Tibial nerve (tissue), 4 donors: Measurements from ENCODE around the gene GADD45G. TPM values are rescaled to one million over a fixed set of nuclear protein-coding genes. Genes with fewer than 3 reads are reported as not detected.

Experiments used
- DNase-seq, 2 donors: peaks; one replicate each; pipeline ENCODE4 v3.0.0-alpha.2; 2019; ENCODE audit warnings: low spot score in 2 of 2
- H3K27ac ChIP-seq, 4 donors: fragments of 200-600 bp; sonication (generic) in 3 of 4; one replicate each; pipeline ENCODE4 v1.5.1; 2017 to 2019; ENCODE audit warnings: mild to moderate bottlenecking in 1 of 4
- H3K27me3 ChIP-seq, 2 donors: fragments of 200-600 bp; sonication (generic) in 1 of 2; one replicate each; pipeline versions ENCODE4 v1.5.1 to v1.6.0; 2017 to 2019
- H3K36me3 ChIP-seq, 3 donors: fragments of 200-600 bp; sonication (generic); one replicate each; pipeline ENCODE4 v1.5.1; 2018 to 2019
- H3K4me1 ChIP-seq, 4 donors: fragments of 200-600 bp; sonication (generic) in 3 of 4; one replicate each; pipeline ENCODE4 v1.5.1; 2017 to 2019
- H3K4me3 ChIP-seq, 4 donors: fragments of 200-600 bp; sonication (generic) in 3 of 4; one replicate each; pipeline ENCODE4 v1.5.1; 2017 to 2019; ENCODE audit warnings: mild to moderate bottlenecking in 1 of 4, moderate library complexity in 1 of 4
- H3K9me3 ChIP-seq, 4 donors: fragments of 200-600 bp; sonication (generic) in 3 of 4; one replicate each; pipeline ENCODE4 v1.5.1; 2017 to 2019
- CTCF ChIP-seq, 5 experiments: fragments of 200-600 bp in 3 of 5; fragments of 450-650 bp in 2 of 5; sonication (generic) in 3 of 5; IDR thresholded peaks; one replicate each; pipeline ENCODE4 v1.5.1; 2016 to 2019; ENCODE audit warnings: antibody characterized with exemption in 5 of 5, mild to moderate bottlenecking in 3 of 5, moderate library complexity in 2 of 5
- EP300 ChIP-seq, 2 donors: sonication (generic); formaldehyde crosslinking; IDR thresholded peaks; one replicate each; pipeline ENCODE4 v1.6.1; 2017; ENCODE audit warnings: antibody characterized with exemption in 2 of 2, mild to moderate bottlenecking in 1 of 2
- POLR2A ChIP-seq, 2 donors: fragments of 450-650 bp; IDR thresholded peaks; one replicate each; pipeline ENCODE4 v1.6.1; 2017; ENCODE audit warnings: antibody characterized with exemption in 2 of 2, mild to moderate bottlenecking in 2 of 2, moderate library complexity in 2 of 2
- WGBS, 2 donors: methylation state at CpG; one replicate each; pipeline ENCODE4 v1.1.5; 2018; 5-methylcytosine and 5-hydroxymethylcytosine counted together
- total RNA-seq, 4 donors: library from RNA; depleted of rRNA; stranded (reverse); fragments of >200 nt; gene quantifications; one replicate each; pipeline ENCODE4 v1.1.0, GENCODE V29; 2016

The GADD45G gene
- total RNA-seq, 4 donors from 2014 or later: 5.7 to 45.8 (median 26.8) TPM

- Histone ChIP-seq H3K4me3 (no peak overlapping the region), H3K27me3 (no peaks in the 10 kb centered on the region), H3K36me3 (no peaks in the 10 kb centered on the region), H3K27ac (no peak overlapping the region), H3K9me3 (no peaks in the 10 kb centered on the region), H3K4me1 (peaks cover 0 to 23% (median 2%) of the 10 kb centered on the region in 4 donors)
- TF ChIP-seq CTCF (IDR thresholded peaks at IDR 0.05): no peak
- no peak for TF ChIP-seq EP300 (IDR thresholded peaks at IDR 0.05)
- TF ChIP-seq POLR2A (IDR thresholded peaks at IDR 0.05): no peak
- no peak for DNase-seq
- WGBS, 2 donors: 89 to 97% methylated on average over 2 to 3 of the region's 3 CpGs
These were observed 14.8 kb downstream of the GADD45G start for GRCh38 chr9:89619424-89620138.

GRCh38 chr9:89621031-89621430 lies 16.2 kb downstream of the GADD45G start:
- H3K9me3 ChIP-seq: no peaks in the 10 kb centered on the region
- H3K27ac ChIP-seq: no peak overlapping the region
- TF ChIP-seq CTCF (IDR thresholded peaks at IDR 0.05) (no peak), POLR2A (IDR thresholded peaks at IDR 0.05) (no peak), EP300 (IDR thresholded peaks at IDR 0.05) (no peak)
- WGBS, 2 donors: 88 to 94% methylated on average over 6 of the region's 6 CpGs
- H3K27me3 ChIP-seq: no peaks in the 10 kb centered on the region
- peaks cover 0 to 25% (median 2%) of the 10 kb centered on the region in 4 donors for H3K4me1 ChIP-seq
- H3K36me3 ChIP-seq: no peaks in the 10 kb centered on the region
- no peak for DNase-seq
- no peak overlapping the region for H3K4me3 ChIP-seq

GRCh38 chr9:89621676-89622075 lies 16.9 kb downstream of the GADD45G start:
- Histone ChIP-seq H3K27me3 (no peaks in the 10 kb centered on the region), H3K4me1 (peaks cover 0 to 31% (median 2%) of the 10 kb centered on the region in 4 donors), H3K27ac (no peak overlapping the region), H3K4me3 (no peak overlapping the region), H3K9me3 (no peaks in the 10 kb centered on the region), H3K36me3 (no peaks in the 10 kb centered on the region)
- TF ChIP-seq EP300 (IDR thresholded peaks at IDR 0.05) (no peak), CTCF (IDR thresholded peaks at IDR 0.05) (no peak), POLR2A (IDR thresholded peaks at IDR 0.05) (no peak)
- peak in 1 of 2 donors; percentile 23 for DNase-seq
- 83 to 91% methylated on average over 4 of the region's 4 CpGs for WGBS, 2 donors

GRCh38 chr9:89622933-89623861 lies 18.4 kb downstream of the GADD45G start:
- Histone ChIP-seq H3K27ac (no peak overlapping the region), H3K4me3 (no peak overlapping the region), H3K27me3 (no peaks in the 10 kb centered on the region), H3K9me3 (no peaks in the 10 kb centered on the region), H3K4me1 (peaks cover 0 to 33% (median 2%) of the 10 kb centered on the region in 4 donors), H3K36me3 (no peaks in the 10 kb centered on the region)
- 74 to 82% methylated on average over 17 to 20 of the region's 20 CpGs for WGBS, 2 donors
- no peak for DNase-seq
- TF ChIP-seq CTCF (IDR thresholded peaks at IDR 0.05): no peak
- no peak for TF ChIP-seq EP300 (IDR thresholded peaks at IDR 0.05)
- no peak for TF ChIP-seq POLR2A (IDR thresholded peaks at IDR 0.05)
